Thyroid gland (tissue), 4 donors: ENCODE results near the gene SUN3.

ENCODE experiments used
- CTCF ChIP-seq, 6 experiments: fragments of 200-600 bp in 3 of 6; fragments of 450-650 bp in 3 of 6; sonication (generic) in 3 of 6; IDR thresholded peaks; one replicate each; pipeline ENCODE4 v1.5.1; 2016 to 2019; ENCODE audit warnings: antibody characterized with exemption in 6 of 6, mild to moderate bottlenecking in 2 of 6, inconsistent platforms in 1 of 6, moderate library complexity in 1 of 6
- POLR2A ChIP-seq, 2 donors: fragments of 450-650 bp; IDR thresholded peaks; one replicate each; pipeline ENCODE4 v1.6.1; 2017; ENCODE audit warnings: antibody characterized with exemption in 2 of 2, mild to moderate bottlenecking in 2 of 2, moderate library complexity in 1 of 2

GRCh38 chr7:47991741-47992311 lies 37.1 kb downstream of the SUN3 start:
- peak; percentile 13 to 59 (median 40) for TF ChIP-seq CTCF (IDR thresholded peaks at IDR 0.05)
- no peak for TF ChIP-seq POLR2A (IDR thresholded peaks at IDR 0.05)
